Testis (tissue), 5 donors: ENCODE measurements around the gene CPNE6. TPM values are rescaled to one million over a fixed set of nuclear protein-coding genes. Genes with fewer than 3 reads are reported as not detected.
"Not testable (repeated sequence)": the region's sequence is repeated elsewhere in the genome, so short reads cannot be mapped to it uniquely, and the experiment has no call there.

ENCODE experiments used
- DNase-seq: peaks from one replicate; pipeline ENCODE4 v3.0.0-alpha.2; 2019
- H3K27ac ChIP-seq, 2 donors: fragments of 200-600 bp; sonication (generic); one replicate each; pipeline ENCODE4 v1.5.1; 2019
- H3K27me3 ChIP-seq: fragments of 200-600 bp; sonication (generic); one replicate; pipeline ENCODE4 v1.5.1; 2019
- H3K36me3 ChIP-seq: fragments of 200-600 bp; sonication (generic); one replicate; pipeline ENCODE4 v1.5.1; 2017; ENCODE audit warnings: low read depth; ENCODE audit errors: missing control alignments
- H3K4me1 ChIP-seq: fragments of 200-600 bp; sonication (generic); one replicate; pipeline ENCODE4 v1.5.1; 2019
- H3K4me3 ChIP-seq, 2 donors: fragments of 200-600 bp; sonication (generic); one replicate each; pipeline ENCODE4 v1.5.1; 2017 to 2019
- H3K9me3 ChIP-seq: fragments of 200-600 bp; sonication (generic); one replicate; pipeline ENCODE4 v1.5.1; 2017
- CTCF ChIP-seq, 3 experiments: fragments of 450-650 bp in 2 of 3; fragments of 200-600 bp in 1 of 3; sonication (generic) in 1 of 3; IDR thresholded peaks; one replicate each; pipeline ENCODE4 v1.5.1; 2016 to 2019; ENCODE audit warnings: antibody characterized with exemption in 3 of 3, mild to moderate bottlenecking in 2 of 3, moderate library complexity in 1 of 3
- POLR2A ChIP-seq: fragments of 450-650 bp; IDR thresholded peaks from one replicate; pipeline ENCODE4 v1.6.1; 2017; ENCODE audit warnings: antibody characterized with exemption, mild to moderate bottlenecking, moderate library complexity
- WGBS, 2 donors: methylation state at CpG; one replicate each; pipeline ENCODE4 v1.1.5; 2018; 5-methylcytosine and 5-hydroxymethylcytosine counted together
- intact Hi-C: fragments of 100-400 bp; cut with DNase I; formaldehyde crosslinking; loops from one replicate; pipeline ENCODE4 v1.15.1; 2023; ENCODE audit warnings: low total_unique reads
- long read RNA-seq, 2 donors: transcript quantifications; one replicate each; lab custom pipeline, GENCODE V29; 2026
- polyA plus RNA-seq: library from polyadenylated mRNA; stranded (reverse); fragments of 350-450 nt; fragmentation: Illumina TruSeq; extraction: RNeasy Lipid Tissue Mini Kit (QIAGEN cat#74804); gene quantifications from one replicate; pipeline ENCODE4 v1.2.3, GENCODE V29; 2014; ENCODE audit warnings: low read depth, low replicate concordance; ENCODE audit not compliant: insufficient read depth
- total RNA-seq, 2 donors: library from RNA; depleted of rRNA; stranded (reverse); fragments of >200 nt; gene quantifications; one replicate each; pipeline ENCODE4 v1.2.3, GENCODE V29; 2016

Gene CPNE6
- total RNA-seq: under 1 TPM; 0.12 to 0.71 TPM
- 5.7 TPM for polyA plus RNA-seq
- long read RNA-seq, donor 1: 0 reads
- long read RNA-seq, donor 2: 0 reads

GRCh38 chr14:24071144-24071697, at the start of gene CPNE6:
Gene CPNE6 (plus strand): TSS chr14:24071562. CDS start chr14:24072937, 1,375 bp downstream.
- no peak within 1 kb of the TSS for H3K4me3 ChIP-seq
- H3K36me3 ChIP-seq: no peaks in the 10 kb centered on the region
- H3K27me3 ChIP-seq: no peaks in the 10 kb centered on the region
- WGBS, 2 donors: 53 to 64% methylated on average over 9 to 19 of the region's 19 CpGs
- H3K9me3 ChIP-seq: no peaks in the 10 kb centered on the region
- no peak for DNase-seq
- no peaks in the 10 kb centered on the region for H3K4me1 ChIP-seq
- H3K27ac ChIP-seq: no peak within 1 kb of the TSS
- TF ChIP-seq POLR2A: no peak
- no peak for TF ChIP-seq CTCF (IDR thresholded peaks at IDR 0.05)
- intact Hi-C loops: no loop called here

GRCh38 chr14:24024939-24025418, 46.4 kb upstream of the CPNE6 start:
- H3K4me1 ChIP-seq, H3K9me3 ChIP-seq, H3K27ac ChIP-seq, H3K4me3 ChIP-seq, H3K27me3 ChIP-seq, H3K36me3 ChIP-seq, DNase-seq, intact Hi-C loops: not testable (repeated sequence)
- 79 to 89% methylated on average over 3 of the region's 3 CpGs for WGBS, 2 donors

- WGBS, 2 donors: 94 to 97% methylated on average over 2 to 3 of the region's 3 CpGs
- H3K27ac ChIP-seq, H3K9me3 ChIP-seq, H3K27me3 ChIP-seq, intact Hi-C loops, H3K4me3 ChIP-seq, H3K4me1 ChIP-seq, DNase-seq, H3K36me3 ChIP-seq: not testable (repeated sequence)
These were observed 41.7 kb upstream of the CPNE6 start for GRCh38 chr14:24029687-24030086.

GRCh38 chr14:24031331-24031730, 40.0 kb upstream of the CPNE6 start:
- H3K36me3 ChIP-seq, intact Hi-C loops, H3K4me3 ChIP-seq, DNase-seq, H3K4me1 ChIP-seq, H3K27ac ChIP-seq, H3K9me3 ChIP-seq, H3K27me3 ChIP-seq: not testable (repeated sequence)
- WGBS, 2 donors: 95% methylated on average over 2 of the region's 2 CpGs

- no peaks in the 10 kb centered on the region for H3K36me3 ChIP-seq
- no peaks in the 10 kb centered on the region for H3K4me1 ChIP-seq
- no peaks in the 10 kb centered on the region for H3K9me3 ChIP-seq
- 61 to 69% methylated on average over 2 of the region's 2 CpGs for WGBS, 2 donors
- H3K27ac ChIP-seq: no peak overlapping the region
- no peaks in the 10 kb centered on the region for H3K27me3 ChIP-seq
- intact Hi-C loops: no loop called here
- DNase-seq: peak; percentile 68
- H3K4me3 ChIP-seq: no peak overlapping the region
- no peak for TF ChIP-seq CTCF (IDR thresholded peaks at IDR 0.05)
- no peak for TF ChIP-seq POLR2A
These were observed 38.5 kb upstream of the CPNE6 start for GRCh38 chr14:24032727-24033418.

- H3K36me3 ChIP-seq, H3K4me1 ChIP-seq, H3K27me3 ChIP-seq, intact Hi-C loops, H3K9me3 ChIP-seq, DNase-seq: not testable (repeated sequence)
- WGBS, 2 donors: 42 to 56% methylated on average over 4 of the region's 4 CpGs
- peak in 1 of 3 experiments; percentile 7 for TF ChIP-seq CTCF (IDR thresholded peaks at IDR 0.05)
- Histone ChIP-seq H3K4me3 (peak overlapping the region; percentile 54 to 67), H3K27ac (peak overlapping the region in 1 of 2 donors; percentile 90)
These were observed 35.6 kb upstream of the CPNE6 start for GRCh38 chr14:24035769-24036168.
